Melanocyte of skin (primary cell): ENCODE measurements around the gene NANP. TPM values are rescaled to one million over a fixed set of nuclear protein-coding genes. Genes with fewer than 3 reads are reported as not detected.

ENCODE experiments used
- small RNA-seq, 2 donors: library from RNA; depleted of rRNA; stranded (forward); fragments of <200 nt; gene quantifications; one replicate each; pipeline ENCODE3, GENCODE V24; 2012
- total RNA-seq, 2 donors: library from RNA; depleted of rRNA; stranded (reverse); fragments of >200 nt; gene quantifications; 2 replicates each; pipeline ENCODE4 v1.2.3, GENCODE V29; 2012

The NANP gene
- total RNA-seq = 1 to 10 TPM; 6.5 to 8.0 TPM

GRCh38 chr20:25623736-25624499 lies at the start of gene NANP:
Gene NANP (minus strand): TSS chr20:25624014. CDS start chr20:25623948, 66 bp downstream.

GRCh38 chr20:25584905-25585704 lies 38.7 kb downstream of the NANP start, which contains the start of gene NINL:
Gene NINL (minus strand): TSS chr20:25585531. CDS start chr20:25526587, 58,944 bp downstream.

Small RNA genes lying within 50 kb of the gene (small RNA-seq; reads per million reads assigned to genes)
- gene RN7SL594P = 0 reads per million in 2 donors
- 0 reads per million in 2 donors for gene RNU6ATAC17P

Other genes starting within 250 kb of the NANP start
- 10 to 100 TPM; 48.2 to 59.6 TPM for gene ABHD12, start 233.2 kb downstream of the NANP start, total RNA-seq
- gene GINS1, start 216.3 kb downstream of the NANP start, total RNA-seq = 10 to 100 TPM in 1 of 2 donors, 1 to 10 TPM in 1; 8.3 to 26.6 TPM
- gene NINL, start 38.5 kb downstream of the NANP start, total RNA-seq = 1 to 10 TPM; 6.3 to 8.9 TPM
- 1 to 10 TPM; 9.0 to 9.3 TPM for gene ZNF337, start 72.8 kb upstream of the NANP start, total RNA-seq